Smooth muscle cell (in vitro differentiated cells): Measurements from ENCODE around the gene PGGT1B. TPM values are rescaled to one million over a fixed set of nuclear protein-coding genes. Genes with fewer than 3 reads are reported as not detected.
A peak's percentile ranks its signal among the peaks of the same experiment; 100 is the strongest.

Experiments used
- DNase-seq: peaks from one replicate; lab custom pipeline; 2025; ENCODE audit not compliant: unreplicated experiment; lab: John Stamatoyannopoulos, UW
- H2AFZ ChIP-seq: fragments of 200-600 bp; sonication (generic); 2 replicates; pipeline ENCODE4 v1.6.0; 2016; ENCODE audit warnings: antibody characterized with exemption, low read depth, mild to moderate bottlenecking
- H3F3A ChIP-seq: fragments of 200-600 bp; sonication (generic); 2 replicates; pipeline ENCODE4 v1.6.0; 2017; ENCODE audit warnings: antibody characterized with exemption, low read depth
- H3K27ac ChIP-seq: fragments of 200-600 bp; sonication (generic); 2 replicates; pipeline ENCODE4 v1.5.1; 2016; ENCODE audit warnings: low read depth, mild to moderate bottlenecking
- H3K27me3 ChIP-seq: fragments of 200-600 bp; sonication (generic); 2 replicates; pipeline ENCODE4 v1.6.1; 2016; ENCODE audit warnings: low read depth, mild to moderate bottlenecking
- H3K36me3 ChIP-seq: fragments of 200-600 bp; sonication (generic); 2 replicates; pipeline ENCODE4 v1.5.1; 2016; ENCODE audit warnings: low read depth
- H3K4me1 ChIP-seq: fragments of 200-600 bp; sonication (generic); 2 replicates; pipeline ENCODE4 v1.5.1; 2016; ENCODE audit warnings: low read depth
- H3K4me2 ChIP-seq: fragments of 200-600 bp; sonication (generic); 2 replicates; pipeline ENCODE4 v1.6.0; 2016; ENCODE audit warnings: mild to moderate bottlenecking
- H3K4me3 ChIP-seq: fragments of 200-600 bp; sonication (generic); 2 replicates; pipeline ENCODE4 v1.5.1; 2016; ENCODE audit warnings: mild to moderate bottlenecking
- H3K79me2 ChIP-seq: fragments of 200-600 bp; sonication (generic); 2 replicates; pipeline ENCODE4 v1.6.0; 2016; ENCODE audit warnings: low read depth, mild to moderate bottlenecking
- H3K9ac ChIP-seq: fragments of 200-600 bp; sonication (generic); 2 replicates; pipeline ENCODE4 v1.6.0; 2016; ENCODE audit warnings: low read depth
- H3K9me3 ChIP-seq: fragments of 200-600 bp; sonication (generic); replicated peaks from 2 replicates; pipeline ENCODE4 v1.5.1; 2016; ENCODE audit warnings: low read depth
- H4K20me1 ChIP-seq: fragments of 200-600 bp; sonication (generic); 2 replicates; pipeline ENCODE4 v1.6.0; 2016; ENCODE audit warnings: low read depth
- CTCF ChIP-seq: fragments of 200-600 bp; sonication (generic); IDR thresholded peaks from 2 replicates; pipeline ENCODE4 v1.5.1; 2017; ENCODE audit warnings: borderline replicate concordance, mild to moderate bottlenecking, antibody characterized with exemption; ENCODE audit not compliant: insufficient read depth, poor library complexity, severe bottlenecking
- WGBS: methylation state at CpG from one replicate; pipeline ENCODE4 v1.1.7; 2016; ENCODE audit warnings: low lambda C conversion rate; 5-methylcytosine and 5-hydroxymethylcytosine counted together
- polyA plus RNA-seq: library from polyadenylated mRNA; unstranded; fragments of >200 nt; fragmentation: Nextera tagmentation; extraction: Ambion mirVana; gene quantifications from 2 replicates; pipeline ENCODE4 v1.2.1, GENCODE V29; 2016
- total RNA-seq: library from RNA; depleted of rRNA; stranded (reverse); fragments of >200 nt; gene quantifications from 2 replicates; pipeline ENCODE4 v1.2.3, GENCODE V29; 2014

PGGT1B gene
- total RNA-seq (12.5 and 13.1 TPM in 2 replicates), polyA plus RNA-seq (5.7 and 7.1 TPM in 2 replicates)

- 1% methylated on average over 50 of the region's 50 CpGs for WGBS
- H3K27me3 ChIP-seq = no peaks in the 10 kb centered on the region
- peak within 1 kb of the TSS; percentile 79 for H3K27ac ChIP-seq
- no peak for TF ChIP-seq CTCF
- H4K20me1 ChIP-seq = peaks cover 28% of the 10 kb centered on the region
- peaks cover 50% of the 10 kb centered on the region for H3K79me2 ChIP-seq
- H2AFZ ChIP-seq = peak within 1 kb of the TSS; percentile 98
- H3K4me2 ChIP-seq = peak within 1 kb of the TSS; percentile 95
- H3K9me3 ChIP-seq = no peaks in the 10 kb centered on the region
- peak within 1 kb of the TSS; percentile 83 for H3K9ac ChIP-seq
- no peaks in the 10 kb centered on the region for H3F3A ChIP-seq
- no peaks in the 10 kb centered on the region for H3K36me3 ChIP-seq
- DNase-seq = peak; percentile 17
- peaks cover 13% of the 10 kb centered on the region for H3K4me1 ChIP-seq
- peak within 1 kb of the TSS; percentile 93 for H3K4me3 ChIP-seq
Measured at GRCh38 chr5:115262321-115263077, at the start of gene PGGT1B. TSS of gene PGGT1B (minus strand) at chr5:115262877. CDS start at chr5:115262851, 26 bp downstream.

- Histone ChIP-seq H3K79me2 (no peaks in the 10 kb centered on the region), H3K9me3 (no peaks in the 10 kb centered on the region), H3F3A (no peaks in the 10 kb centered on the region), H3K4me2 (no peak overlapping the region), H3K4me3 (no peak overlapping the region), H3K9ac (no peak overlapping the region), H2AFZ (no peak overlapping the region), H3K27me3 (no peaks in the 10 kb centered on the region), H3K4me1 (no peaks in the 10 kb centered on the region), H3K36me3 (no peaks in the 10 kb centered on the region), H3K27ac (no peak overlapping the region), H4K20me1 (no peaks in the 10 kb centered on the region)
- 13% methylated on average over 1 of the region's 1 CpG for WGBS
- peak; percentile 68 for TF ChIP-seq CTCF
- no peak for DNase-seq
Measured at GRCh38 chr5:115309751-115310370, 47.2 kb upstream of the PGGT1B start.

- Histone ChIP-seq H3K27me3 (no peaks in the 10 kb centered on the region), H3K79me2 (no peaks in the 10 kb centered on the region), H3K4me1 (no peaks in the 10 kb centered on the region), H3F3A (no peaks in the 10 kb centered on the region), H3K9me3 (no peaks in the 10 kb centered on the region), H3K27ac (no peak overlapping the region), H3K4me2 (no peak overlapping the region), H3K36me3 (no peaks in the 10 kb centered on the region), H3K9ac (no peak overlapping the region), H3K4me3 (no peak overlapping the region), H4K20me1 (no peaks in the 10 kb centered on the region), H2AFZ (no peak overlapping the region)
- TF ChIP-seq CTCF = no peak
- DNase-seq = no peak
Measured at GRCh38 chr5:115308815-115309214, 46.1 kb upstream of the PGGT1B start.
